HL-60/S4 (cell line): ENCODE data around the gene MACO1.

ENCODE experiments used
- in situ Hi-C: fragments of 300-500 bp; cut with MboI; formaldehyde crosslinking; loops from 2 replicates; pipeline ENCODE4 v1.14.3; 2022; ENCODE audit warnings: low sequenced_read_pairs

The MACO1 gene

DNA sequence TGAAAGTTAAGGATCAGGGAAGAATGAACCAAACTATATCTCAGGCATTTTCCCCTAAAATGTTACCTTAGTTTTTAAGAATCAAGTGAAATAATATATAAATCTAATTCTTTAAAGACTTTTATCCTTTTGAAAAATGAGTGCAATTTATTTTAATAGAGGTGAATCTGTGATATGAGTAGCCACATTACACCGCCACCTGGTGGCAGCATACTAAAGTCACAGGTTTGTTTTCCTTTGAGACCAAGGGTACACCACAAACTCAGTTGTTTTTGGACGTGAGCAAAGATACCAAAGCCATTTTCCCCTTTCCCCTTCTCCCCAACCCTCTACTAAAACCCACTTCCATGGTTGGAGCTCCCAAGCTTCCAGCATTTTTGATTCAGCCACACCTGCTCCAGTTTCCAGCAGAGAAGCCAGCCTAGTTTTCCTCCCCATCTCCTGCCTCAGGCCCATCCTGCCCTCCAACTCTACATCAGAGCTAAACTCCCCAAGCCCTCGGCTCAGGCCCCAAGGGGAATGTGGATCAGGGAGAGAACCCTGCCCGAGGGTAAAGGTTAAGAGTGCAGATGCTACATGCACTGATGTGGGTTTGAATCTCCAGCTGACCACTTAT lies 89.9 kb downstream of the MACO1 start:
- in situ Hi-C loops = loop anchor here (10.0 kb wide), 2 partner anchors 116 to 284 kb away; partner anchors contain the start of gene SELENON

DNA sequence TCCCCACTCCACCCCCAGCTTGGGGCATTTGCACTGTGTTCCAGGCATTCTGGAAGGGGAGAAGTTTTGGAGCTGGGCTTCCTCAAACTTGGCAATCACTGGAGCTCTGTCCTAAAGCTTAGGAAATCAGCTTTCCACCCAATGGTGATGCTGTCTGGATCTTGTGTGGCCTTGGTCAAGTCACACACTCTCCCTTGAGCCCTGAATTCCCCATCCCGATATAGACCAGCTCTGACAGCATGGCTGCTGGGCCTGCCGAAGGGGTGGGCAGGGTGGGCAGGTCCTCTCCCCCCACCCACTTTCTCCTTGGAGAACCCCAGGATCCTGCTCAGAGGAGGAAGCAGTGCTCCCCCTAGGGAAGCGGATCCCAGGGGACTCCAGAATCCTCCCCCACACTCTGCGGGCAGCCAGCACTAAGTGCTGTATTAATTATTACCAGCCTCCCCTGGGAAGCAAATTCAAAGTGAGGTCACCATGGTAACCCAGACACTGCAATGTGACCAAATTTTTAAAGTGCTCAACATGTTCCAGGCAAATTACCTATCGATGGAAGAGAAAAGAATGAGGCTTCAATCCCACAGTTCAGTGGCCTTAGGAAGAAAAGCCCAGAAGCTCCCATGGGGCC lies 91.4 kb downstream of the MACO1 start:
- in situ Hi-C loops = loop anchor here (10.0 kb wide), 2 partner anchors 117 to 283 kb away; partner anchors contain the start of gene SELENON

DNA sequence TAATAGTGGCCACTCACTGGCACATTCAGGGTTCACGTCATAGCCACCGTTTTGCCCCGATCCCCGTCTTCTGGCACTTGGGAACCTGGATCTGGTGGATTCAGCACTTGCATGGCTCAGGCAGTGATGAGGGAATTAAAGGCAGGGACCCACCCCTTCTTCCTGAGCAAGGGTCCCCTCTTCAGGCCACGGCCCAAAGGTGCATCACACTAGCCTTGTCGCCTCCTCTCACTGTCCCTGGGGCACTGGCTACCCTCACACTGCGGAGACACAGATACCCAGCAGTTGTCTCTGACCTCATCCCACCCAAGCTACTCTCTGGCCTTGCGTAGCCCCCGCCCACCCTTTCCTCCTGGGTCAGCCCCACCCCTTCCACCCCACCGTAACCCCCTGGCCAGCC lies 92.8 kb downstream of the MACO1 start:
- in situ Hi-C loops = loop anchor here (10.0 kb wide), 2 partner anchors 119 to 281 kb away; partner anchors contain the start of gene SELENON

DNA sequence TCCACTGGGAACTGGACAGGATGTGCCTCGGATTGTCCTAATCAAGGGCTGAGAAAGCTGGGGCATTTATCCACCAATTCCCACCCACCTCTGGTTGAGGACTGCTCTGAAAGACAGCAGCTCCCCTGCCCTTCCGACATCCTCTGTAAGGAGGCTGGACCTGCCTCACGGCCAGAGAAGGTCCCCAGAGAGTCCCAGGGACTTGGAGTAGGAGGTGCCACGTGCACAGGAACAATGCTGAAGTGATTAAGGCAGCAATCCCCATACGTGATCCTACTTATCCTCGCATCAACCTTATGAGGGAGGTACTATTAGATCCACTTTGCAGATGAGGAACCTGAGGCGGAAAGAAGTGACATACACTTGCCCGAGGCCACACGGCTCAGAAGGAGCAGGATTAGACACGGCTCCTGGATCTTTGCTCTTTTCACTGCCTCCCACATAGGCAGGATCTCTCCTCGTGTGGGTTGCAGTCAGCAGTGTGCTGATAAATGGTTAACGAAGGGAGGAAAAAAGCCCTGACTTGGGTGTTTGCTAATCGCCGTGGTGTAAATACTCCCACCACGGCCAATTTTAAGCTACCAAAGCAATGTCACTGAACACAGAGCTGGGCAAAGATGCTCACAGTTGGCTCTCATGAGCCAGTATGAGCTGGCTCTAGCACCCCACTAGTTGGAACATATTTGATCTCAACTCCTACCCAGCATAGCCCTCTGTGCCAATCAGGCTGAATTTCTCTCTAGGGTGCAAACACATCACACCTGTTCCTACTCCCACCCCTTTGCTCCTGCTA lies 94.1 kb downstream of the MACO1 start:
- in situ Hi-C loops = loop anchor here (10.0 kb wide), 2 partner anchors 120 to 280 kb away; partner anchors contain the start of gene SELENON

DNA sequence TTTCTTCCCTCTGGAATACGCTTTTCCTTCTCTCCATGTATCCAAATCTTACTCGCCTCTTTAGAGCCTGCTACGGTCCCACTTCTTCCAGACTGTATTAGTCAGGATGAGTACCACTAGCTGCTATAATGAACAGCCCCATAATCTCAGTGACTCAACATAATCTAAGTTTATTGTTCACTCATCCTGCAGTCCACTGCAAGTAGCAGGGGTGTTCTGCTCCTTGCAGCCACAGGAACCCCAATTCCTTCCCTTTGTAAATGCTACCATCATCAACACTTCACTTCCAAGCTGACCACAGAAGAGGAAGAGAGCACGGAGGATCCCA lies 94.6 kb downstream of the MACO1 start:
- in situ Hi-C loops = loop anchor here (10.0 kb wide), 2 partner anchors 121 to 279 kb away; partner anchors contain the start of gene SELENON

DNA sequence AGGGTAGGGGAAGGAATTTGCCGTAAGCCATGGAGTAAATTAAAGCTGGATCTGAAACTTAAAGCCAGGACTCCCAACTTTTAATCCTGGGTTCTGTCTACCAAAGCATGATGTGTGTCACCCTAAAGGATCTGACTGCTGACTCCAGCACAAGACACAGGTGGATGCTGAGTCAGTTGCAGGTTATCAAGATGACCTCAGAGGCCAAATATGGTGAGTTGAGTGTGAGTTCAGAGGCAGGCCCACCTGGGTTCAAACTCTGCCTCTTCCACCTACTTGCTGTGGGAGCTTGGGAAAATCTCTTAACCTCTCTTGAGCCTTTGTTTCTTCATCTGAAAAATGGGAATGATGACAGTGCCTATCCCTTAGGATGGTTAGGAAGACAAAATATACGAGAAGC lies 96.1 kb downstream of the MACO1 start:
- in situ Hi-C loops = loop anchor here (10.0 kb wide), 2 partner anchors 122 to 278 kb away; partner anchors contain the start of gene SELENON

DNA sequence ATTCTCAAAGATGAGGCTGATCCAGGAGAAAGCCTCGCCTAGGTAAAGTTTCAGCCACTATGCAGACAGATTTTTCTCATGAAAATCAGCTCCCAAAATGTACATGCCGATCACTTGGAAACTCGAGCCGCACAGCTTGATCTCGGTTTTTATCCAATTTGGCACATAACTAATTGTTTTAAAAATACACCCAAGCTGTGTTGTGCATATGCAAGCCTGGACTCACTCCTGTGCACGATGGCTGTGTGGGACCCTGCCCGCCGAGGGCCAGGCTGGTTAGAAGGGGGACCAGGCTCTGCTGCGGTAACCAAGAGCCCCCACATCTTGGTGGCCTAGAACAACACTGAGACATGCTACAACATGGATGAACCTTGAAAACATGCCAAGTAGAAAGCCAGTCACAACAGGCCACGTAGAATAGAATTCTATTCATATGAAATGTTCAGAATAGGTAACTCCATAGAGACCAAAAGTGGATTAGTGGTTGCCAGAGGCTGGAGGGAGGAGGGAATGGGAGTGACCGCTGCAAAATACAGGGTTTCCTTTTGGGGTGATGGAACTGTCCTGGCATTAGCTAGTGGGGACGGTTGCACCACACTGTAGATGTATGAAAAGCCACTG lies 96.6 kb downstream of the MACO1 start:
- in situ Hi-C loops = loop anchor here (10.0 kb wide), 2 partner anchors 123 to 277 kb away; partner anchors contain the start of gene SELENON

DNA sequence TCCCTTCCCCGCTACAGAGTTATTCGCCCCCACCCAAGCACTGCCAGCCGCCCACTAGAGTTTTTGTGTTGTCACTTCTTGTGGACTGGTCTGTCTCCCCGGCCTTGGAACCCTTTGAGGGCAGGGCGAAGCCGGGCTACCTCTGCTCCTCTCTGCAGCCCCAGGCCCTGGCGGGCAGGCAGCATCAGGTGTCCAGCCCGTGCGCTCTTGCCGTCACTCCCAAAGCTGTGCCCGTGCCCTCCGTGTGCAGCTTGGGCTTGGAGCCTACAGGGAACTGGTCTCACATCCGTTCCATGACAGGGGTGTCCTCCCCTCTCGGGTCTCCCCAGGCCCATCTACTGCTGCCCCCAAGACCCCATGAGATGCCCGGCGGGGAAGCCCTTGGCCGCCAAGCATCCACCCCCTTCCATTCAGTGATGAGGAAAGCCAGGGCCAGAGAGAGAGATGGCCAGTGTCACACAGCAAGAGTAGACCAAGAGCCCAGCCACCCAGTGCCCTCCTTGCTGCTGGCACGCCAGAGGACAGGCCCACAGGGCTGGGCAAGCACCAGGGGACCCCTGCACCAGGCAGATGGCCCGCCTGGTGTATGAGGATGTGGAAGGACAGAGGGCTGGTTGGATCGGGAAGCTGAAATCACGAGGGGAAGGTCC lies 97.4 kb downstream of the MACO1 start:
- in situ Hi-C loops = loop anchor here (10.0 kb wide), 2 partner anchors 123 to 277 kb away; partner anchors contain the start of gene SELENON

DNA sequence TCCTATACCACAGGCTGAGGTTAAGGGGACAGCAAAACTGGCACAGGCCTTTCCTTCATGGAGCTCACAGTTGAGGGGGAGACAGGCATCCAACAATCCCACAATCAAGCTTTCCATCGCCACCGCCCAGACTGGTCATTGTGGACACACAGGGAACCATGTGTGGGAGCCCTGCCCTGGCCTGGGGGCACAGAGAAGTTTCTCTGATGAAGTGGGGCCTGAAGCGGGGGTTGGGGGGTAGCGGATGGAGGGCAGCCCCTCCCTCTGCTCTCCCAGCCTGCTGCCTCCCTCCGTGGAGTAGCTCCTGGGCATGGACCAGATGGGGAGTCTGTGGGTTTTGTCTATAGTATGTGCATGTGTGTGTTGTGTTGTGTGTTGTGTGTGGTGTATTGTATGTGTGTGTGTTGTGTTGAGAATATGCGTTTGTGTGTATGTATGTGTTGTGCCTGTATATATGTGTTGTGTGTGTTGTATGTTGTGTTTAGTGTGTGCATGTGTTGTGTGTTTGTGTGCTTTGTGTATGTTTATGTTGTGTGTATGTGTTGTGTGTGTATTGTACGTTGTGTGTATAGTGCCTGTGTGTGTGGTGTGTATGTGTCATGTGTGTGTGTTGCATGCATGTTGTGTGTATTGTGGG lies 98.3 kb downstream of the MACO1 start:
- in situ Hi-C loops = loop anchor here (10.0 kb wide), 2 partner anchors 124 to 276 kb away; partner anchors contain the start of gene SELENON

DNA sequence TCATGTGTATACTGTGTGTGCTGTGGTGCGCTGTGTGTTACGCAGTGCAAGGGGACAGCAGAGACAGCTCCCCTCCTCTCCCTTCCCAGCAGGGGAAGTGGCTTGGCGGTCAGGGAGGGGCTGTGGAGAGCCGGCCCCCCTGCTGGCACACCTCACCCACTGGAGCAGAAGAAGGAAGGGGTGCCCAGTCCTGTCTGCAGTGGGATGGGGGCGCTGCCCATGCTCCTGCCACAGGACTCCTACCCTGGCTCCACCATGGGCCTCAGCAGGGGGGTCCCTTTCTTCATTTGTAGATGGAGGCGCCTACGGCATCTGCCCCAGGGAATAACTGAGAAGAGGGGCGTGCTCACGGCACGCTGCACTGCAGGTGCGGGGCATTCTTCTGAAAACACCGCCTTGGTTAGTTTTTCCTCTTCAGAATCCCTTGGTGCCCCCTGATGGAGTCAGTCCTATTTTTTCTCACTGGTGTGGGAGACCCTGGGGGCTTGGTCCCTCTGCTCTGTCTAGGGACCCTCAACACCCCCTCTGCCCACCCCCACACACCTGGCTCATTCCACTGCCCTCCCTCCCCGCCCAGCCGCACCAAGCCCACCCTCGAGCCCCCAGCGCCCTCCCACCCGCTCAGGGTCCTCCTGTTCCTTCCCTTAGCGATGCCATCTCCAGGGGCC lies 99.0 kb downstream of the MACO1 start:
- in situ Hi-C loops = loop anchor here (10.0 kb wide), 2 partner anchors 125 to 275 kb away; partner anchors contain the start of gene SELENON

DNA sequence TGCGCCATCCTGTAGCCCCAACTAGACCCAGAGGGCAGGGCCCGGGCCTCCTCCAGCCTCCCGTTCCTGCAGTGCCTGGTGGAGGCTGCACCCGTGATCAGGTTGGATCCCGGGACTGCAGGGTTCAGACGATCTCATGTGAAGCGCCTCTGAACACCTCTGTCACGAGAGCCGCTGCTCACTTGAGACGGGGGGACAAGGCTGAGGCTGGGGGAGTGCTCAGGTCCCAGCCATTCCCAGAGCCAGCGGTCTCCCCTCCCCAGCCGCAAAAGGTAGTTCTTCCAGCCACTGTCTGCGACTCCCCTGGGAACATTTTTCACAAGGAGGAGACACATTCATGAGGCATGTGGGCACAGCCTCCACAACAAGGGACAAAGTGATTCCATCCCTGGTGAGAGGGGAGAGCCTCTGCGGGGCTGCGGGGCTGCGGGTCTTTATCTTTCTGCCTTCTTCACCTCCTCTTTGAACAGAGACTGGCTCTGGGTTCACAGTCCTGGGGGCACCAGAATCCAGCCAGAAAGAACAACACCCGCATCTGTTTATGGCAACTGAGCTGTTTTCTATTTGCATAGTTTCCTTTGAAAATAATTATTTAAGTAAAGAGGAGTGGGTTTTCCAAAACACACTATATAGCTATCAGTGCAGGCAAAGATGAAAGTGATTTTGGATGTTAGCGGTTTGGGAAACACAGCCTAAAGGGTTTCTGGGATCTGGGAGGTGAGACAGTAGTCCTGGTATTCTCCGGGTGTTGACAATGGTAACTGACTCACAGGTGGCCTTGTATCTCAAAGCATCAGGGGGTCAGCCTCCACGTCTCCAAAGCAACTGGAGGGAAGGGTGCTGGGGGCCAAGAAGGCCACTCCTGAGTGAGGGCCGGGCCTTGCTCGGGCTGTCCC lies 99.7 kb downstream of the MACO1 start:
- in situ Hi-C loops = no loop called here

DNA sequence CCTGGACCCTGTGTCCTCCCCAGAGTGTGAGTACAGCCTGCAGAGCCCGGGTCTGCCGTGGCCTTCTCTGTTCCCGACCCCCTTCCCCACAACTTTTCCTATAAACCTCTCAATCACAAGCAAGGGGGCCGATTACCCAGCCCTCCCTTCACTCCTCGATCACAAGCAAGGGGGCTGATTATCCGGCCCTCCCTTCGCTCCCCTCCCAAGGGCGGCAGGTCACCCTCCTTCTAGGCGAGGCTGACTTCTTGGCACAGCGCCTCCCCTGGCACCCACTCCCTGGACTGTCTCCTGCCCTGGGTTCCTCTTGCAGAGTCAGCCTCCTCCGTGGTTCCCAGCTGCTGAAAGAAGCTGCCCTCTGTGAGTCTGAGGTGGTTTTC lies 100.4 kb downstream of the MACO1 start:
- in situ Hi-C loops = no loop called here

DNA sequence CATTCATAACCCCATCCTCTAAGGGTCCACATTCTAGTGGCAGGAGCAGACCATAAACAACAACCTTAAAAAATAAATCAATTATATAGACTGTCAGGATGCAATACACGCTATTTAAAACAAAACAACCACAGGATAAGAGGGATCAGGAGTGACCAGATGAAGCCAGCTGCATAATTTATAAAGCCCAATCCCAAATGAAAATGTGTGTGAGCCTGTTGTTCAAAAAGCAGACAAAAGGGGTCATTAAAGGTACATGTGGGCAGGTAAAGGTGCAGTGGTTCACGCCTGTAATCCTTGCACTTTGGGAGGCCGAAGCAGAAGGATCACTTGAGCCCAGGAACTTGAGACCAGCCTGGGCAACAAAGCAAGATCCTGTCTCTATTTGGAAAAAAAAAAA lies 102.3 kb downstream of the MACO1 start:
- in situ Hi-C loops = no loop called here

DNA sequence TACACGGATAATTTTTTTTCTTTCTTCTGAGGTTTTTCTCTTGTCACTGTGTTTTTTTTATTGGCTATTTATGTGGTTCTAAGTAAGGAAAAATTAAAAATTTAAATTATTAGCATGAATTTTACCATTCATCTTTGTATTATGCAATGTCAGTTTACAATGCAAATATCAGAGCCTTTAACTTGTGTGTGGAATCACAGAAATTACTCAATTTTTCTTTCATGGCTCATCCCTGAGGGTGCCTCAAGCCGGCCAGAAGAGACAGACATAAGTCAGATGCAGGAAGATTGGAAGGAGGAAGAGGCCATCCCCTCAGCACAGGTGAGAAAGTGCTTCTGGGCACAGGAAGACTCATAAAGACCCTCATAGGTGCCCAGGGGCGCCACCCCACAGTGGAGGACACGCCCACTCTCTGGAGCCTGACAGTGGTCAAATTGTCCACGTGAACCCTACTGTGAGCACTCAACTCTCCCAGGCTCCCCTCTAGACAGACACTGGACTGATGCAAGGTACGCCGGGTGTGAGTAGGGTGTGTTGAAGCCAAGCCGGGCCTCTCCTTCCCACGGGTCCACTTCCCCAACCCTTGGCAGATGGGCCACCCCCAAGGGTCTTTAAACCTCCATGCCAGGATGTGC lies 103.2 kb downstream of the MACO1 start:
- in situ Hi-C loops = no loop called here

DNA sequence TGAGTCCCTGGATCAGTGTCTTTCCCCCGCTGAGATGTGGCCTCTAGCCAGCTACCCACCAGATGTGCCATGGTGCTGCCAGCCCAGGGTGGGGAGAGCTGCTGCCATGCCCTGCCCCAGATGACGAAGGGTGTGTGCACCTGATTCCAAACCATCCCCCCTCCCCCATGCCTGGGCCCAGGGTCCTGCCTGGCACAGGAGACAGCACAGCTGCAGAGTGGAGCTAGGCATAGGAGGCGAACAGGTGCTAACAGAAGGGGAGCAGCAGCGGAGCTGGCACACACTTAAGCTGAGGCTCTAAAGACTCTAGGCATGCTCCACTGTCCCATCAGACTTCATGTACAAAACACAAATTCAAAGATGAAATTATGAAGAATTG lies 103.7 kb downstream of the MACO1 start:
- in situ Hi-C loops = no loop called here

DNA sequence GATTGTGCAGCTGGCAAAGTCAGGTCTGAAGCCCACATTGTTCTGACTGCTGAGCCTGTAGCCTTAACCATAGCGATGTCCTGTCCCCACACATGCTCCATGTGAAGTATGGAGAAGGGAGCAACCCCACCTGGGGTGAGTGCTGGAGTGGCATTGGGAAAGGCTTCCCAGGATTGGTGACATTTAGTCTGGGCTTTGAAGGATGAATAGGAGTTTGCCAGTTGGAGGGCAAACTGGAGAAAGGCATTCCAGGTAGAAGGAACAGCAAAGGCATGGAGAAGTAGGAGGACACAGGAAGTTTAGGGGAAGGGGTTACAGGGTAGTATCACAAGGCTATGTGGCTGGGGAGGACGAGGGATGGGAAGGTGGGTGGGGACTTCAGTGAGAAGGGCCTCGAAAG lies 105.4 kb downstream of the MACO1 start:
- in situ Hi-C loops = no loop called here

DNA sequence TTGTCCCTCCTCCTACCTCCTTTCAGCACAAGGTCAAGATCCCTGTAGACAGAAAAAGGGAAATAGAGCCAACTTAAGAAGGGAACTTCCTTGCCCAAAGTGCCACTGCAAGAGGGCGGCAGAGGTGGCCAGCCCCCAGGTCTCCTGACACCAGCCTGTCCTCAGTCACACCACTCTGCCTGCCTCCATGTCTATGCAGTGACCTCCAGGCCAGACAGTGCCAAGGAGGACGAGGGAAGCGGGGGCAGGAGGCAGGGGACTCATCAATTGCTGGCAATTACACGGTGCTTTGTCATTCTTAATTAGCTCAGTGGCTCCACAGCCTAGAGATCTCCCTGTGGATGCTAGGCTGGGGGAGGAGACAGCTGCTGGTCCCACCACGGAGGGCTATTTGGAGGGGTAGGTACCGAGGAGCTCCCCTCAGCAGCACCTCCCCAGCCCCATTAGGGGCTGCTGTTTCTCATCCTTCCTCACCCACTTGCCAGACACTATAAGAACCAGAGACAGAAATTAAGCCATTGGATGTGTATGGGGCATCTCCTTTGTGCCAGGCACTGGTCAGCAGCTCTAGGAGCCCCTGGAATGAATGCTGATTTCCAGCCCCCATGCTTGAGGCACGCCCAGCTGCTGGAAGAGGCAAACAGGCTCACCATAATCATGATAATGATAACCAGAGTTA lies 106.6 kb downstream of the MACO1 start:
- in situ Hi-C loops = no loop called here
